Gastrocnemius medialis (tissue), 4 donors: ENCODE data around the gene RLN3. TPM values are rescaled to one million over a fixed set of nuclear protein-coding genes. Genes with fewer than 3 reads are reported as not detected.

ENCODE experiments used
- ATAC-seq, 2 donors: fragments of 150-250 bp; one replicate each; pipeline ENCODE4 v1.9.1; 2016
- DNase-seq, 2 donors: peaks; one replicate each; pipeline ENCODE4 v3.0.0-alpha.2; 2019
- H3K27ac ChIP-seq, 4 donors: fragments of 200-600 bp; sonication (generic); 1 replicate in 1 of 4; 2 replicates in 3 of 4; pipeline ENCODE4 v1.5.1; 2016 to 2018; ENCODE audit warnings: mild to moderate bottlenecking in 2 of 4, moderate library complexity in 1 of 4
- H3K27me3 ChIP-seq, 3 donors: fragments of 200-600 bp; sonication (generic) in 2 of 3; 1 replicate in 1 of 3; 2 replicates in 2 of 3; pipeline versions ENCODE4 v1.5.1 to v1.6.0; 2016 to 2019; ENCODE audit warnings: mild to moderate bottlenecking in 1 of 3, moderate library complexity in 1 of 3
- H3K36me3 ChIP-seq, 2 donors: fragments of 200-600 bp; sonication (generic) in 1 of 2; one replicate each; pipeline ENCODE4 v1.5.1; 2017 to 2018
- H3K4me1 ChIP-seq, 2 donors: fragments of 200-600 bp; sonication (generic) in 1 of 2; one replicate each; pipeline ENCODE4 v1.5.1; 2016 to 2017; ENCODE audit warnings: mild to moderate bottlenecking in 2 of 2
- H3K4me3 ChIP-seq, 4 donors: fragments of 200-600 bp; sonication (generic) in 3 of 4; 1 replicate in 1 of 4; 2 replicates in 3 of 4; pipeline ENCODE4 v1.5.1; 2016 to 2019; ENCODE audit warnings: mild to moderate bottlenecking in 2 of 4
- H3K9me3 ChIP-seq, 3 donors: fragments of 200-600 bp; sonication (generic) in 2 of 3; 1 replicate in 1 of 3; 2 replicates in 2 of 3; pipeline ENCODE4 v1.5.1; 2016 to 2019
- POLR2A ChIP-seq, 2 donors: fragments of 450-650 bp; IDR thresholded peaks; one replicate each; pipeline ENCODE4 v1.6.1; 2017; ENCODE audit warnings: antibody characterized with exemption in 2 of 2, mild to moderate bottlenecking in 2 of 2, moderate library complexity in 2 of 2
- in situ Hi-C, 4 donors: fragments of 200-750 bp; cut with MboI; loops; one replicate each; pipeline versions ENCODE4 v1.15.0 to v1.8.0; 2017; ENCODE audit warnings: low sequenced_read_pairs in 4 of 4
- intact Hi-C: fragments of 100-400 bp; cut with DNase I; formaldehyde crosslinking; loops from one replicate; pipeline ENCODE4 v1.15.1; 2023; ENCODE audit warnings: low total_unique reads
- total RNA-seq, 4 donors: library from RNA; depleted of rRNA; stranded (reverse); fragments of >200 nt; gene quantifications; one replicate each; pipeline versions ENCODE4 v1.1.0 to v1.2.3, GENCODE V29; 2016
- TF ChIP-seq, protein P1 (sequence below), 5 experiments: fragments of 450-650 bp in 3 of 5; fragments of 200-600 bp in 2 of 5; sonication (generic) in 2 of 5; IDR thresholded peaks in 4 of 5; conservative IDR thresholded peaks in 1 of 5; 1 replicate in 4 of 5; 2 replicates in 1 of 5; pipeline ENCODE4 v1.5.1; 2016 to 2019; ENCODE audit warnings: antibody characterized with exemption in 5 of 5, mild to moderate bottlenecking in 3 of 5, moderate library complexity in 3 of 5

The RLN3 gene
- total RNA-seq, 4 donors from 2014 or later, result not detected

DNA sequence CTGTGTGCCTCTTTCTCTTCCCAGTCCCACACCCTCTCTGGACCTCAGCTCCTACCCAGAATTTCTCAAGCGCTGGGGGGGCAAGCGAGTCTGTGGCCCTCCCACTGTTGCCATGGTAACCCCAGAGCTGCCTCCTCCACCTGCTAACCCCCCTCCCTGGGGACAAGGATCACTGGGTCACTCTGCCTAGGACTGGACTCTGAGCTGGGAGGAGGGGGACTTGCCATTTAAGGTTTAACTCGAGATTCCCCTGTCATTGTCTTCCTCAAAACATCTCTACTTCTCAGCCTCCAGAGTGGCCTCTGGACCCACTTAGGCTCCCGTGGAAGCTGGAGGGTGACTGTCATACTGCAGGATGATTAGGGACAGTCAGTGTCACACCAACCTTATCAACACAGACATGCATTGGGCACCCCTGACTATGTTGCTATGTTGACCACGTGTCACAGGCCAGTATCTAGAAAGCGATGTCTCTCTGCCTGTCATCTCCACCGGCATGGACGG is 31.8 kb downstream of the RLN3 start:
- ATAC-seq (no peak), DNase-seq (no peak)
- intact Hi-C loops, result no loop called here
- no peaks in the 10 kb centered on the region for H3K9me3 ChIP-seq
- TF ChIP-seq, protein P1, sequence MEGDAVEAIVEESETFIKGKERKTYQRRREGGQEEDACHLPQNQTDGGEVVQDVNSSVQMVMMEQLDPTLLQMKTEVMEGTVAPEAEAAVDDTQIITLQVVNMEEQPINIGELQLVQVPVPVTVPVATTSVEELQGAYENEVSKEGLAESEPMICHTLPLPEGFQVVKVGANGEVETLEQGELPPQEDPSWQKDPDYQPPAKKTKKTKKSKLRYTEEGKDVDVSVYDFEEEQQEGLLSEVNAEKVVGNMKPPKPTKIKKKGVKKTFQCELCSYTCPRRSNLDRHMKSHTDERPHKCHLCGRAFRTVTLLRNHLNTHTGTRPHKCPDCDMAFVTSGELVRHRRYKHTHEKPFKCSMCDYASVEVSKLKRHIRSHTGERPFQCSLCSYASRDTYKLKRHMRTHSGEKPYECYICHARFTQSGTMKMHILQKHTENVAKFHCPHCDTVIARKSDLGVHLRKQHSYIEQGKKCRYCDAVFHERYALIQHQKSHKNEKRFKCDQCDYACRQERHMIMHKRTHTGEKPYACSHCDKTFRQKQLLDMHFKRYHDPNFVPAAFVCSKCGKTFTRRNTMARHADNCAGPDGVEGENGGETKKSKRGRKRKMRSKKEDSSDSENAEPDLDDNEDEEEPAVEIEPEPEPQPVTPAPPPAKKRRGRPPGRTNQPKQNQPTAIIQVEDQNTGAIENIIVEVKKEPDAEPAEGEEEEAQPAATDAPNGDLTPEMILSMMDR (IDR thresholded peaks at IDR 0.05 in 4 of 5, conservative IDR thresholded peaks at IDR 0.05 in 1 of 5), result no peak
- no peak for TF ChIP-seq POLR2A (IDR thresholded peaks at IDR 0.05)
- no peak overlapping the region for H3K4me3 ChIP-seq
- in situ Hi-C loops, result loop anchor here (10.0 to 25.0 kb wide), 3 partner anchors 165 to 472 kb away; no protein-coding TSS in a partner anchor
- peaks cover 20 to 60% (median 42%) of the 10 kb centered on the region in 3 donors for H3K27me3 ChIP-seq
- H3K36me3 ChIP-seq, result no peaks in the 10 kb centered on the region
- H3K4me1 ChIP-seq, result peaks cover 0 to 4% of the 10 kb centered on the region in 2 donors
- H3K27ac ChIP-seq, result no peak overlapping the region

DNA sequence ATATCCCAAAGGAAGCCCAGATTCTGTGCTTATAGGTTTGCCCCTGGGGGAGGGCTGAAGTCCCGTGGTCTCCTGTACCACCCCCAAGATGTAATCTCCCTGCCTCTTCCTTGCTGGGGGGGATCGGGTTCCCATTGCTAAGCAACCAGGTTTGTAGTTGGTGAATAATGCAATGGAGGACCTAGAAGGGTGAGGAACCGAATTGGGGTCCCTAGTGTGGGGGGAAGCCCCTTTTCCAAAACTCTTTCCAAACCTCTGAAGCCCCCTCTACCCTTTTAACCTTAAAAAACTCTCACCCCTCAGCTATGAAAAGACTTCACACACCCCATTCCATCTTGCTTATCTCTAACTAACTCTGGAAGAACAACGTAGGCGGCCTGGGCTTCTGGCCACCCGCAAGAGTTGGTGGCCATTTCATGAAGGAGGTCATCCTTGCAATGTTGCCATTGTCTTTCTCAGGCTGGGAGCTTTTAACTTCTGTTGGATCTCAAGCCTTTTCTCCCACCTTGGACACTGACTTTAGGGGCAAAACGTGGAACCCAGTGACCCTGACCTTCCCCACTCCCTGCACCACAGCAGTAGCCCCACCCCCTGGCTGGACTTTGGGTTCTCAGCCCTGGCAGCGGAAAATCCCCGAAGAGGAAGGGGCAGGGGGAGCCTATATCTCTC is 33.3 kb downstream of the RLN3 start:
- H3K27me3 ChIP-seq, result peaks cover 20 to 60% (median 42%) of the 10 kb centered on the region in 3 donors
- in situ Hi-C loops, result loop anchor here (25.0 kb wide), 2 partner anchors 449 to 474 kb away; no protein-coding TSS in a partner anchor

DNA sequence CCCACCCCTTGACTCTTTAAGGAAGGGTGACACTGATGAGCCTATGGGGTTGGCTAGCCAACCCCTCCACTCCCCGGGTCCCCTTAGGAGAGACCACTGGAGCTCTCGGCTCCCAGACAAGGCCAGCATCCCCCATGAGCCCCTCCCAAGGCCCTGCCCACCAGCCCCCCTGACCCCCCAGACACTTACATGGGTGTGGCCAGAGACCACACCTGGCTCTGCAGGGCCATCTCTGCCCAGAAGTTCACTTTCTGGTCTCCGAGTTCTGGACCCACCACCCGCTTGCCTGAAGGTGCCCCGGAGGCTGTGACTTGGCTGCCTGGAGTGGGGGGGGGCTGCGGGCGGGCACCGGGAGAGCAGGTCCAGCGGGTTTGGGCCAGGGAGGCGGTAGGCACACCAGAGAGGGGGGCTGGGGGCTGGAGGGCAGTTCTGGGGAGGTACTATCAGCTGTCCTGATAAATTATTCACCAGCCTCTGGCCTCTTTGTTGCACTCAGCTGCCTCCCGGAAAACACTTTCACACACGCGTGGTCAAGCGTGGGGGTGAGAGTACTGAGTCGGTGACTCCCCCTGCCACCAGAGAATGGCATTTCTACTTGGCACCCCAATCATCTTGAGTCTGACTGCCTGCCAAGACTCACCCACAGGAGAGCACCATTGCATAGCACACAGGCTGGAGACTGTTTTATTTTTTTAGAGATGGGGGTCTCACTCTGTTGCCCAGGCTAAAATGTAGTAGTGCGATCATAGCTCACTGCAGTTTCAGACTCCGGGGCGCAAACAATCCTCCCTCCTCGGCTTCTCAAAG is 34.0 kb downstream of the RLN3 start, which contains the start of gene PALM3:
Gene PALM3, minus strand, starts transcription at position 326 of the 807 bp plus-strand sequence. Its CDS starts 96 bp downstream, at position 230.
- DNase-seq (no peak), ATAC-seq (no peak)
- H3K27ac ChIP-seq, result no peak within 1 kb of the TSS
- TF ChIP-seq POLR2A (IDR thresholded peaks at IDR 0.05), result no peak
- TF ChIP-seq, protein P1 (IDR thresholded peaks at IDR 0.05 in 4 of 5, conservative IDR thresholded peaks at IDR 0.05 in 1 of 5), result no peak
- H3K4me3 ChIP-seq, result no peak within 1 kb of the TSS
- H3K4me1 ChIP-seq, result peaks cover 0 to 4% of the 10 kb centered on the region in 2 donors
- peaks cover 20 to 53% (median 40%) of the 10 kb centered on the region in 3 donors for H3K27me3 ChIP-seq
- no peaks in the 10 kb centered on the region for H3K9me3 ChIP-seq
- intact Hi-C loops (no loop called here), in situ Hi-C loops (loop anchor here (25.0 kb wide), 2 partner anchors 450 to 475 kb away; no protein-coding TSS in a partner anchor)
- no peaks in the 10 kb centered on the region for H3K36me3 ChIP-seq

More for the DNA sequence above, 33.3 kb downstream of the RLN3 start:
- Histone ChIP-seq H3K9me3 (no peaks in the 10 kb centered on the region), H3K36me3 (no peaks in the 10 kb centered on the region), H3K4me1 (peaks cover 0 to 4% of the 10 kb centered on the region in 2 donors), H3K4me3 (no peak overlapping the region), H3K27ac (no peak overlapping the region)
- no peak for DNase-seq
- no peak for ATAC-seq
- no peak for TF ChIP-seq POLR2A (IDR thresholded peaks at IDR 0.05)
- TF ChIP-seq, protein P1 (IDR thresholded peaks at IDR 0.05 in 4 of 5, conservative IDR thresholded peaks at IDR 0.05 in 1 of 5), result no peak
- intact Hi-C loops, result no loop called here

DNA sequence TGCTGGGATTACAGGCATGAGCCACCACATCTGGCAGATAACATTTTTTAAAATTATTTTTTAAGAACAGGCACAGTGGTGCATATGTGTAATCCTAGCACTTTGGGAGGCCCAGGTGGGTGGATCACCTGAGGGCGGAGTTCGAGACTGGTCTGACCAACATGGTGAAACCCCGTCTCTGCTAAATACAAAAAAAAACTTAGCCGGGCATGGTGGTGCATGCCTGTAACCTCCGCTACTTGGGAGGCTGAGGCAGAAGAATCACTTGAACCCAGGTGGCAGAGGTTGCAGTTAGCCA is 34.6 kb downstream of the RLN3 start:
- ATAC-seq, result no peak
- H3K9me3 ChIP-seq, result no peaks in the 10 kb centered on the region
- in situ Hi-C loops (loop anchor here (25.0 kb wide), 2 partner anchors 450 to 475 kb away; no protein-coding TSS in a partner anchor), intact Hi-C loops (no loop called here)
- no peak for DNase-seq
- H3K27me3 ChIP-seq, result peaks cover 20 to 49% (median 35%) of the 10 kb centered on the region in 3 donors
- peaks cover 0 to 4% of the 10 kb centered on the region in 2 donors for H3K4me1 ChIP-seq
- H3K27ac ChIP-seq, result no peak overlapping the region
- TF ChIP-seq, protein P1 (IDR thresholded peaks at IDR 0.05 in 4 of 5, conservative IDR thresholded peaks at IDR 0.05 in 1 of 5), result no peak
- no peak for TF ChIP-seq POLR2A (IDR thresholded peaks at IDR 0.05)
- H3K4me3 ChIP-seq, result no peak overlapping the region
- no peaks in the 10 kb centered on the region for H3K36me3 ChIP-seq
